Endometrial microvascular endothelial cells (primary cell): ENCODE data around the gene NAXD. TPM values are rescaled to one million over a fixed set of nuclear protein-coding genes. Genes with fewer than 3 reads are reported as not detected.
"Not testable (repeated sequence)": the region's sequence is repeated elsewhere in the genome, so short reads cannot be mapped to it uniquely, and the experiment has no call there.

Experiments used
- in situ Hi-C: cut with HindIII; loops from 2 replicates; pipeline ENCODE4 v1.10.0; 2017; ENCODE audit warnings: low sequenced_read_pairs, low pct_unique_long_range_greater_than_20kb; ENCODE audit errors: inconsistent ontology term
- total RNA-seq: library from RNA; depleted of rRNA; stranded (reverse); fragments of >200 nt; gene quantifications from one replicate; pipeline ENCODE4 v1.2.3, GENCODE V29; 2015; ENCODE audit errors: inconsistent ontology term

NAXD gene
- total RNA-seq, 1 donor from 2014 or later, result 18.3 TPM

GRCh38 chr13:110590577-110590976 is 24.8 kb upstream of the NAXD start:
- in situ Hi-C loops, result no loop called here

- in situ Hi-C loops, result no loop called here
Observed at GRCh38 chr13:110592665-110593064, 22.7 kb upstream of the NAXD start.

- in situ Hi-C loops, result no loop called here
Observed at GRCh38 chr13:110593430-110594130, 21.8 kb upstream of the NAXD start.

- in situ Hi-C loops, result no loop called here
Observed at GRCh38 chr13:110597041-110597689, 18.2 kb upstream of the NAXD start.

- in situ Hi-C loops, result no loop called here
Observed at GRCh38 chr13:110600261-110600819, 15.0 kb upstream of the NAXD start.

- in situ Hi-C loops, result no loop called here
Observed at GRCh38 chr13:110600980-110601379, 14.4 kb upstream of the NAXD start.

- in situ Hi-C loops, result no loop called here
Observed at GRCh38 chr13:110605132-110605531, 10.2 kb upstream of the NAXD start.

GRCh38 chr13:110606281-110606680 is 9.1 kb upstream of the NAXD start:
- in situ Hi-C loops, result not testable (repeated sequence)

GRCh38 chr13:110607675-110608224 is 7.6 kb upstream of the NAXD start:
- in situ Hi-C loops, result no loop called here

- in situ Hi-C loops, result no loop called here
Observed at GRCh38 chr13:110610955-110611595, 4.3 kb upstream of the NAXD start.

- in situ Hi-C loops, result no loop called here
Observed at GRCh38 chr13:110615005-110615321, 382 bp upstream of the NAXD start.

- in situ Hi-C loops, result no loop called here
Observed at GRCh38 chr13:110616103-110617101, 1.1 kb downstream of the NAXD start.

- in situ Hi-C loops, result no loop called here
Observed at GRCh38 chr13:110617321-110618072, 2.2 kb downstream of the NAXD start.

GRCh38 chr13:110618167-110618566 is 2.8 kb downstream of the NAXD start:
- in situ Hi-C loops, result no loop called here

GRCh38 chr13:110618780-110619179 is 3.4 kb downstream of the NAXD start:
- in situ Hi-C loops, result no loop called here

- in situ Hi-C loops, result no loop called here
Observed at GRCh38 chr13:110620596-110620995, 5.3 kb downstream of the NAXD start.

- in situ Hi-C loops, result no loop called here
Observed at GRCh38 chr13:110624766-110625756, 9.7 kb downstream of the NAXD start.
